Limb (tissue), 2 donors: ENCODE measurements around the gene SDS.

Source experiments
- DNase-seq, 2 donors: peaks; one replicate each; pipeline ENCODE4 v3.0.0-alpha.2; 2016; ENCODE audit errors: extremely low spot score in 2 of 2

SDS gene

DNA sequence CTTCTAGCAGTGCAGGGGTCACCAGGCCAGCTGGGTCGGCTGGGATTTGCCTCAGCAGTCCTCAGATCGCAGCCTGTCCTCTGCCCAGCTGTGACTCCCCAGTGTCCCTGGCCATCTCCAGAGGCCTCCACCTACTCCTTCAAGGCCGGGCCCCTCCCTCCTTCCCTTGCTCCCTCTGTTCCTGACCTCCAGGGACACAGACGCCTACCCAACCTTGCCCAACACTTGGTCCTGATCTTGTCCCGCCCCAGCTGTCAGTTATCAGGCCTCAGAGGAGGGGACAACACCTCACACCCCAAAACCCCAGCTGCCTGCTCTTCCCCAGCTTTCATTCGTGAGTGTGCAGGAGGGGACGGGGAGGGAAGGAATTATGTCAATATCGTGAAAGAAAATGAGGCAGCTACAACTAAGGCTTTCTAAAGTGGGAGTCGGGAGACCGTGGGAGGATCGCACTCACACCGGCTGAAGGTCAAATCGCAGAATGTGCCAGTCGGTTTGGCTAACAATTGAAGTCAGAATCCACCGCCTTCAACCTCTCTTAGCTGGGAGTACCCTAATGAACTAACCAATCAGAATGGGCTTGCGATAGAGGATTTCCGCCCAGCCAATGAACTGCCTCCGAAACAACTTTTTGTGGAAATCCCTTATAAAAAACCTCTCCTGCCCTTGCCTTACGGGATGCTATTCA, 54.7 kb downstream of the SDS start:
- DNase-seq = no peak

DNA sequence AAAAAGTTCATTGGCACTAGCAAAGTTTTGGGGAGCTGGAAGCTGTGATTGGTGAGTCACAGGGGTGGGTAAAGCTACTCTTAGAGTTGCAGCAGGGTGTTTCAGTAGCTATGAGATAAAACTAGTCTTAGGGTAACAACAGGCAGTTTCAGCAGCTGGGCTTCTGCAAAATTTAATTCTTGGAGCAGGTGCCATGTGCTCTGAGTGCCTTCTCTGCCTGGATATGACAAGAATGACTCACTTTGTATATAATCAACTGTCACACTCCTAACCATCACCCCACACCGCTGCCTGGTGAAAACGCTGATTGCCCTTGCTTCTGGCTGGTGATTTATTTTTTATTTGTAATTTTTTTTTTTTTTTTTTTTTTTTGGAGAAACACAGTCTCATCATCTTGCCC, 55.8 kb downstream of the SDS start:
- DNase-seq = no peak

DNA sequence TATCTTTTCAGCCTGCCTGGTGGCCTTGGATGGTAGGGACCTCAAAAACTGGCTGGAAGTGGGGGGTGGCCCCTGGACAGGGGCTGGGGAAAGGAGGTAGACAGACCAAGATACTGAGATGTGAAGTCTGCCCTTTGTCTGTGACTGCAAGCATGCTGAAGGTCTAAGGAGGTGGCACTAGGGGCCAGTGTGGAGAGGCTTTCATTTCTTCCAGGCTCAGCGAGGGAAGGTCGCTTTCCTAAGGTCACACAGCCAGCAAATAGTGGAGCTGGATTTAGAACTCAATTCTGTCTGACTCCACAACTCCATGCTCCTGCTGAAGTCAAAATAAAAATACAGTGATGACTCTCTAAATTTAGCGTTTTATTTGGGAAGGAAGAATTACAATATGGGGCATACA, 56.6 kb downstream of the SDS start:
- DNase-seq = no peak

DNA sequence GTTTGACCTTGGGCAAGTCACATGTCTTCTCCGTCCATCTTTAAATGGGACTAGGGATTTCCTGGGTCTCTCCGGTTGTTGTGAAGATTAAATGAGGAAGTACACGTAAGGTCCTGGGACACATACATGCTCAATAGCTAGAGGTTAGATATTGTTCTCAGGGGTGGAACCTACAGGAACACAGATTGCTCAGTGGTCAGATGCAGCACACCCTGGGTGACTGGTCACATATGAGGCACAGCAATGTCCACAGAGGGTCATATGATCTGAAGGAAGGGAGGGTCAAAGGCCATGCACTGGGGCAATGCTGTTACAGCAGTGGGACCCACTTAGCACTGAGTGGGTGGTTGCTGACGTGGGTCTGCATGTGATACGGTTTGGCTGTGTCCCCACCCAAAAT, 57.3 kb downstream of the SDS start:
- DNase-seq = no peak

DNA sequence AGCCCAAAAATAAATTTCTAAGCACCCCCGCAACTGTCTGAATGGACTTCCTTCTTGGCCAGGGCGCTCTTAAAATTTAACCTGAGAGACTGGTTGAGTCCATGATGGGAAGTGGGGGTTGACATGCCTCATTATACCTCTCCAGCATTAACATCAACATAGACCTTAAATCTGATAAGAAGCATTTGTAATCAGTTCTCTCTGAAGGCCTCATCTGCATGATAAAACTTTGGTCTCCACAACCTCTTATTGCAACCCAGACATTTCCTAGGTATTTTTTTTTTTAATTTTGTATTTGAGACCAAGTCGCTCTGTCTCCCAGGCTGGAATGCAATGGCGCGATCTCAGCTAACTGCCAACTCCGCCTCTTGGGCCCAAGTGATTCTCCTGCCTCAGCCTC, 58.4 kb downstream of the SDS start:
- no peak for DNase-seq
